ENCODE data around the gene ARHGAP22.

ARHGAP22 gene

GRCh38 chr10:48411510-48411909 is 193.4 kb downstream of the ARHGAP22 start:
- no peak for DNase-seq

- DNase-seq: no peak
Measured at GRCh38 chr10:48410503-48410902, 194.4 kb downstream of the ARHGAP22 start.

- no peak for DNase-seq
Measured at GRCh38 chr10:48406658-48407057, 198.2 kb downstream of the ARHGAP22 start.

- no peak for DNase-seq
Measured at GRCh38 chr10:48406204-48406603, 198.7 kb downstream of the ARHGAP22 start.

- DNase-seq: no peak
Measured at GRCh38 chr10:48404646-48405045, 200.2 kb downstream of the ARHGAP22 start.

- no peak for DNase-seq
Measured at GRCh38 chr10:48400850-48401220, 204.0 kb downstream of the ARHGAP22 start.

- no peak for DNase-seq
Measured at GRCh38 chr10:48400129-48400849, 204.6 kb downstream of the ARHGAP22 start.

- DNase-seq: no peak
Measured at GRCh38 chr10:48399551-48399950, 205.3 kb downstream of the ARHGAP22 start.

- DNase-seq: no peak
Measured at GRCh38 chr10:48399056-48399541, 205.8 kb downstream of the ARHGAP22 start.

GRCh38 chr10:48398261-48398660 is 206.6 kb downstream of the ARHGAP22 start:
- no peak for DNase-seq

Measured in SHP77 treated with DMSO at 0.1 percent for 48 hours (cell line).